Liver (tissue), 9 donors: ENCODE results near the gene TAF11L2. TPM values are rescaled to one million over a fixed set of nuclear protein-coding genes. Genes with fewer than 3 reads are reported as not detected.

ENCODE experiments used
- DNase-seq: peaks from one replicate; pipeline ENCODE4 v3.0.0-alpha.2; 2017; ENCODE audit warnings: low spot score
- H3K27ac ChIP-seq, 2 donors: one replicate each; pipeline ENCODE4 v1.7.0; 2013; ENCODE audit warnings: inconsistent platforms in 2 of 2, low read length in 2 of 2, control low read depth in 1 of 2, low read depth in 1 of 2, mild to moderate bottlenecking in 1 of 2
- H3K27me3 ChIP-seq, 4 donors: one replicate each; pipeline versions ENCODE4 v1.6.1 to v1.7.0; 2013; ENCODE audit warnings: low read length in 3 of 4, inconsistent platforms in 1 of 4, mild to moderate bottlenecking in 1 of 4, moderate library complexity in 1 of 4; ENCODE audit not compliant: control insufficient read depth in 4 of 4, insufficient read depth in 4 of 4
- H3K36me3 ChIP-seq, 4 donors: one replicate each; pipeline versions ENCODE4 v1.6.1 to v1.7.0; 2013; ENCODE audit warnings: low read length in 3 of 4, mild to moderate bottlenecking in 3 of 4, low read depth in 1 of 4, moderate library complexity in 1 of 4; ENCODE audit not compliant: control insufficient read depth in 4 of 4, insufficient read depth in 3 of 4
- H3K4me1 ChIP-seq, 4 donors: one replicate each; pipeline versions ENCODE4 v1.6.1 to v1.7.0; 2013; ENCODE audit warnings: low read length in 3 of 4, mild to moderate bottlenecking in 3 of 4, moderate library complexity in 1 of 4; ENCODE audit not compliant: control insufficient read depth in 4 of 4, insufficient read depth in 4 of 4
- H3K4me3 ChIP-seq, 3 donors: one replicate each; pipeline versions ENCODE4 v1.6.1 to v1.7.0; 2013; ENCODE audit warnings: low read length in 3 of 3, control low read depth in 1 of 3, low read depth in 1 of 3, mild to moderate bottlenecking in 1 of 3
- H3K9ac ChIP-seq, 2 donors: one replicate each; pipeline ENCODE4 v1.7.0; 2013; ENCODE audit warnings: low read length in 2 of 2, mild to moderate bottlenecking in 2 of 2, moderate library complexity in 2 of 2, control low read depth in 1 of 2, low read depth in 1 of 2
- H3K9me3 ChIP-seq, 4 donors: one replicate each; pipeline versions ENCODE4 v1.6.1 to v1.7.0; 2013; ENCODE audit warnings: low read length in 3 of 4; ENCODE audit not compliant: control insufficient read depth in 4 of 4
- EGR1 ChIP-seq, 2 donors: IDR thresholded peaks; 2 replicates each; pipeline ENCODE4 v1.6.1; 2016 to 2018; ENCODE audit warnings: antibody characterized with exemption in 2 of 2, low read depth in 2 of 2
- FOXA1 ChIP-seq: IDR thresholded peaks from 2 replicates; pipeline ENCODE4 v1.6.1; 2016; ENCODE audit warnings: antibody characterized with exemption
- FOXA2 ChIP-seq: IDR thresholded peaks from 2 replicates; pipeline ENCODE4 v1.6.1; 2016; ENCODE audit warnings: antibody characterized with exemption
- GABPA ChIP-seq, 2 donors: IDR thresholded peaks in 1 of 2; conservative IDR thresholded peaks in 1 of 2; 2 replicates each; pipeline ENCODE4 v1.6.1; 2016; ENCODE audit warnings: antibody characterized with exemption in 2 of 2, mild to moderate bottlenecking in 1 of 2, moderate library complexity in 1 of 2
- HNF4A ChIP-seq, 2 donors: conservative IDR thresholded peaks; 2 replicates each; pipeline ENCODE4 v1.6.1; 2016; ENCODE audit warnings: antibody characterized with exemption in 2 of 2, mild to moderate bottlenecking in 2 of 2
- HNF4G ChIP-seq: IDR thresholded peaks from 2 replicates; pipeline ENCODE4 v1.6.1; 2016; ENCODE audit warnings: antibody characterized with exemption
- JUND ChIP-seq, 2 donors: IDR thresholded peaks; 2 replicates each; pipeline ENCODE4 v1.6.1; 2016; ENCODE audit warnings: antibody characterized with exemption in 2 of 2
- NR2F2 ChIP-seq: IDR thresholded peaks from 2 replicates; pipeline ENCODE4 v1.6.1; 2016; ENCODE audit warnings: antibody characterized with exemption
- RAD21 ChIP-seq, 2 donors: IDR thresholded peaks; 2 replicates each; pipeline ENCODE4 v1.6.1; 2016; ENCODE audit warnings: antibody characterized with exemption in 2 of 2, mild to moderate bottlenecking in 2 of 2
- RXRA ChIP-seq, 2 donors: IDR thresholded peaks; 2 replicates each; pipeline ENCODE4 v1.6.1; 2017 to 2018; ENCODE audit warnings: antibody characterized with exemption in 2 of 2, mild to moderate bottlenecking in 1 of 2
- SP1 ChIP-seq: IDR thresholded peaks from 2 replicates; pipeline ENCODE4 v1.6.1; 2018; ENCODE audit warnings: antibody characterized with exemption, mild to moderate bottlenecking
- TAF1 ChIP-seq: conservative IDR thresholded peaks from 2 replicates; pipeline ENCODE4 v1.6.1; 2016; ENCODE audit warnings: antibody characterized with exemption, mild to moderate bottlenecking
- YY1 ChIP-seq: IDR thresholded peaks from 2 replicates; pipeline ENCODE4 v1.6.1; 2016; ENCODE audit warnings: antibody characterized with exemption, mild to moderate bottlenecking
- WGBS: extraction: QIAGEN DNeasy Blood & Tissue Kit; methylation state at CpG from one replicate; pipeline ENCODE4 v1.1.7; 2013; 5-methylcytosine and 5-hydroxymethylcytosine counted together
- polyA plus RNA-seq, 2 donors: library from polyadenylated mRNA; stranded (reverse) in 1 of 2; unstranded in 1 of 2; fragments of 200-250 nt in 1 of 2; fragments of >200 nt in 1 of 2; fragmentation: Nextera tagmentation in 1 of 2; extraction: Ambion mirVana in 1 of 2; gene quantifications; one replicate each; pipeline versions ENCODE4 v1.2.1 to v1.2.3, GENCODE V29; 2013 to 2015
- total RNA-seq, 2 donors: library from RNA; depleted of rRNA; stranded (reverse); fragments of >200 nt; gene quantifications; one replicate each; pipeline ENCODE4 v1.2.3, GENCODE V29; 2014
- TF ChIP-seq, protein P1 (sequence below): IDR thresholded peaks from 2 replicates; pipeline ENCODE4 v1.6.1; 2016; ENCODE audit warnings: antibody characterized with exemption
- TF ChIP-seq, protein P2 (sequence below): IDR thresholded peaks from 2 replicates; pipeline ENCODE4 v1.6.1; 2016; ENCODE audit warnings: antibody characterized with exemption
- TF ChIP-seq, protein P3 (sequence below): IDR thresholded peaks from 2 replicates; pipeline ENCODE4 v1.6.1; 2016; ENCODE audit warnings: antibody characterized with exemption
- TF ChIP-seq, protein P4 (sequence below): IDR thresholded peaks from 2 replicates; pipeline ENCODE4 v1.6.1; 2016; ENCODE audit warnings: antibody characterized with exemption, mild to moderate bottlenecking
- TF ChIP-seq, protein P5 (sequence below): fragments of 150-350 bp; IDR thresholded peaks from 2 replicates; pipeline ENCODE4 v1.5.1; 2017; ENCODE audit warnings: improper control_type of control experiment, low read depth, low read length; ENCODE audit not compliant: missing input control
- donor health status: healthy.
- donor health status: healthy.
- donor health status: healthy.
- donor health status: healthy.
- donor health status: healthy.

TAF11L2 gene
- total and polyA plus RNA-seq, 4 donors, result not detected

DNA sequence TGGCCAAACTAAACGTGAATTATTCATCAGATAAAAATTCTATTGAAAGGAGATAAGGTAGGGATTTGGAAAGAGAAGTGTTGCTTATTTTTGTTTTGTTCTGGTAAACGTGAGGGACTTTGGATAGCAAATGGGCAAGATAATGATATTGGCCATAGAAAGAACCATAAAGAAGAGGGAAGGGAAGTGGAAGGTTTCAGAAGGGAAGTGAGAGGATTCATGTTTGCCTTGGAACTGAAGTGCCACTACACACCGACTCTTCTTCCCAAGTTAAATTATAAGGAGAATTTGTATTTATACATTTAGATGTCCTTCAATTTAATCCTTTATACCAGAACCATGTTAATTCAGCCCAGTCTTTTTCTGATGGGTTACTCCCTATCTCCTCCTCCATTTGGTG lies 42.1 kb upstream of the TAF11L2 start (continued):
- TF ChIP-seq EGR1 (IDR thresholded peaks at IDR 0.05; ENCODE audit: low read depth in 2 of 2) (no peak), JUND (IDR thresholded peaks at IDR 0.05) (no peak), YY1 (no peak), TAF1 (no peak), FOXA2 (no peak), HNF4A (conservative IDR thresholded peaks at IDR 0.05) (no peak)
- TF ChIP-seq, protein P1, sequence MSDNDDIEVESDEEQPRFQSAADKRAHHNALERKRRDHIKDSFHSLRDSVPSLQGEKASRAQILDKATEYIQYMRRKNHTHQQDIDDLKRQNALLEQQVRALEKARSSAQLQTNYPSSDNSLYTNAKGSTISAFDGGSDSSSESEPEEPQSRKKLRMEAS, result no peak

DNA sequence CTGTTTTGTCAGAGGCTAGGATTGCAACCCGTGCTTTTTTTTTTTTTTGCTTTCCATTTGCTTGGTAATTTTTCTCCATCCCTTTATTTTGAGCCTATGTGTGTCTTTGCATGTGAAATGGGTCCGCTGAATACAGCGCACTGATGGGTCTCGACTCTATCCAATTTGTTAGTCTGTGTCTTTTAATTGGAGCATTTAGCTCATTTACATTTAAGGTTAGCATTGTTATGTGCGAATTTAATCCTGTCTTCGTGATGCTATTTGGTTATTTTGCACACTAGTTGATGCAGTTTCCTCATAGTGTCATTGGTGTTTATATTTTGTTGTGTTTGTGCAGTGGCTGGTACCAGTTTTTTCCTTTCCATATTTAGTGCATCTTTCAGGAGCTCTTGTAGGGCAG lies 36.2 kb upstream of the TAF11L2 start:
- no peak for DNase-seq

More for the DNA sequence above, 36.2 kb upstream of the TAF11L2 start:
- no peaks in the 10 kb centered on the region for H3K27me3 ChIP-seq
- no peak overlapping the region for H3K4me3 ChIP-seq
- H3K9ac ChIP-seq, result no peak overlapping the region
- peaks cover 0 to 5% (median 0%) of the 10 kb centered on the region in 4 donors for H3K9me3 ChIP-seq
- 84% methylated on average over 6 of the region's 6 CpGs for WGBS
- H3K36me3 ChIP-seq, result no peaks in the 10 kb centered on the region
- no peak overlapping the region for H3K27ac ChIP-seq
- TF ChIP-seq NR2F2 (no peak), HNF4A (conservative IDR thresholded peaks at IDR 0.05) (no peak), TAF1 (no peak), SP1 (no peak), YY1 (no peak), FOXA2 (no peak), RAD21 (IDR thresholded peaks at IDR 0.05) (no peak), FOXA1 (no peak), EGR1 (IDR thresholded peaks at IDR 0.05; ENCODE audit: low read depth in 2 of 2) (no peak), HNF4G (no peak), RXRA (IDR thresholded peaks at IDR 0.05) (no peak), JUND (IDR thresholded peaks at IDR 0.05) (no peak), GABPA (IDR thresholded peaks at IDR 0.05 in 1 of 2, conservative IDR thresholded peaks at IDR 0.05 in 1 of 2) (no peak)
- TF ChIP-seq, protein P2, sequence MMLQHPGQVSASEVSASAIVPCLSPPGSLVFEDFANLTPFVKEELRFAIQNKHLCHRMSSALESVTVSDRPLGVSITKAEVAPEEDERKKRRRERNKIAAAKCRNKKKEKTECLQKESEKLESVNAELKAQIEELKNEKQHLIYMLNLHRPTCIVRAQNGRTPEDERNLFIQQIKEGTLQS, result no peak
- TF ChIP-seq, protein P3, sequence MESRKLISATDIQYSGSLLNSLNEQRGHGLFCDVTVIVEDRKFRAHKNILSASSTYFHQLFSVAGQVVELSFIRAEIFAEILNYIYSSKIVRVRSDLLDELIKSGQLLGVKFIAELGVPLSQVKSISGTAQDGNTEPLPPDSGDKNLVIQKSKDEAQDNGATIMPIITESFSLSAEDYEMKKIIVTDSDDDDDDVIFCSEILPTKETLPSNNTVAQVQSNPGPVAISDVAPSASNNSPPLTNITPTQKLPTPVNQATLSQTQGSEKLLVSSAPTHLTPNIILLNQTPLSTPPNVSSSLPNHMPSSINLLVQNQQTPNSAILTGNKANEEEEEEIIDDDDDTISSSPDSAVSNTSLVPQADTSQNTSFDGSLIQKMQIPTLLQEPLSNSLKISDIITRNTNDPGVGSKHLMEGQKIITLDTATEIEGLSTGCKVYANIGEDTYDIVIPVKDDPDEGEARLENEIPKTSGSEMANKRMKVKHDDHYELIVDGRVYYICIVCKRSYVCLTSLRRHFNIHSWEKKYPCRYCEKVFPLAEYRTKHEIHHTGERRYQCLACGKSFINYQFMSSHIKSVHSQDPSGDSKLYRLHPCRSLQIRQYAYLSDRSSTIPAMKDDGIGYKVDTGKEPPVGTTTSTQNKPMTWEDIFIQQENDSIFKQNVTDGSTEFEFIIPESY, result no peak
- TF ChIP-seq, protein P4, sequence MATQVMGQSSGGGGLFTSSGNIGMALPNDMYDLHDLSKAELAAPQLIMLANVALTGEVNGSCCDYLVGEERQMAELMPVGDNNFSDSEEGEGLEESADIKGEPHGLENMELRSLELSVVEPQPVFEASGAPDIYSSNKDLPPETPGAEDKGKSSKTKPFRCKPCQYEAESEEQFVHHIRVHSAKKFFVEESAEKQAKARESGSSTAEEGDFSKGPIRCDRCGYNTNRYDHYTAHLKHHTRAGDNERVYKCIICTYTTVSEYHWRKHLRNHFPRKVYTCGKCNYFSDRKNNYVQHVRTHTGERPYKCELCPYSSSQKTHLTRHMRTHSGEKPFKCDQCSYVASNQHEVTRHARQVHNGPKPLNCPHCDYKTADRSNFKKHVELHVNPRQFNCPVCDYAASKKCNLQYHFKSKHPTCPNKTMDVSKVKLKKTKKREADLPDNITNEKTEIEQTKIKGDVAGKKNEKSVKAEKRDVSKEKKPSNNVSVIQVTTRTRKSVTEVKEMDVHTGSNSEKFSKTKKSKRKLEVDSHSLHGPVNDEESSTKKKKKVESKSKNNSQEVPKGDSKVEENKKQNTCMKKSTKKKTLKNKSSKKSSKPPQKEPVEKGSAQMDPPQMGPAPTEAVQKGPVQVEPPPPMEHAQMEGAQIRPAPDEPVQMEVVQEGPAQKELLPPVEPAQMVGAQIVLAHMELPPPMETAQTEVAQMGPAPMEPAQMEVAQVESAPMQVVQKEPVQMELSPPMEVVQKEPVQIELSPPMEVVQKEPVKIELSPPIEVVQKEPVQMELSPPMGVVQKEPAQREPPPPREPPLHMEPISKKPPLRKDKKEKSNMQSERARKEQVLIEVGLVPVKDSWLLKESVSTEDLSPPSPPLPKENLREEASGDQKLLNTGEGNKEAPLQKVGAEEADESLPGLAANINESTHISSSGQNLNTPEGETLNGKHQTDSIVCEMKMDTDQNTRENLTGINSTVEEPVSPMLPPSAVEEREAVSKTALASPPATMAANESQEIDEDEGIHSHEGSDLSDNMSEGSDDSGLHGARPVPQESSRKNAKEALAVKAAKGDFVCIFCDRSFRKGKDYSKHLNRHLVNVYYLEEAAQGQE, result no peak
- TF ChIP-seq, protein P1, result no peak
- TF ChIP-seq, protein P5, sequence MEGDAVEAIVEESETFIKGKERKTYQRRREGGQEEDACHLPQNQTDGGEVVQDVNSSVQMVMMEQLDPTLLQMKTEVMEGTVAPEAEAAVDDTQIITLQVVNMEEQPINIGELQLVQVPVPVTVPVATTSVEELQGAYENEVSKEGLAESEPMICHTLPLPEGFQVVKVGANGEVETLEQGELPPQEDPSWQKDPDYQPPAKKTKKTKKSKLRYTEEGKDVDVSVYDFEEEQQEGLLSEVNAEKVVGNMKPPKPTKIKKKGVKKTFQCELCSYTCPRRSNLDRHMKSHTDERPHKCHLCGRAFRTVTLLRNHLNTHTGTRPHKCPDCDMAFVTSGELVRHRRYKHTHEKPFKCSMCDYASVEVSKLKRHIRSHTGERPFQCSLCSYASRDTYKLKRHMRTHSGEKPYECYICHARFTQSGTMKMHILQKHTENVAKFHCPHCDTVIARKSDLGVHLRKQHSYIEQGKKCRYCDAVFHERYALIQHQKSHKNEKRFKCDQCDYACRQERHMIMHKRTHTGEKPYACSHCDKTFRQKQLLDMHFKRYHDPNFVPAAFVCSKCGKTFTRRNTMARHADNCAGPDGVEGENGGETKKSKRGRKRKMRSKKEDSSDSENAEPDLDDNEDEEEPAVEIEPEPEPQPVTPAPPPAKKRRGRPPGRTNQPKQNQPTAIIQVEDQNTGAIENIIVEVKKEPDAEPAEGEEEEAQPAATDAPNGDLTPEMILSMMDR, result no peak
- H3K4me1 ChIP-seq, result no peaks in the 10 kb centered on the region
